HCT116 (cell line): Measurements from ENCODE around the gene RPL35. TPM values are rescaled to one million over a fixed set of nuclear protein-coding genes. Genes with fewer than 3 reads are reported as not detected.

Experiments
- ATAC-seq: fragments of 200-7000 bp; cut with Tn5 transposase; 2 replicates; pipeline ENCODE4 v1.9.1; 2020; ENCODE audit warnings: mild to moderate bottlenecking, moderate library complexity
- BruUV-seq: library from RNA; stranded (reverse); fragments of 400-500 nt; replicated peaks from 2 replicates; lab custom pipeline; 2021; lab: Mats Ljungman, UMichigan
- CTCF ChIA-PET: fragments of 300-600 bp; sonication (Branson Sonifier 250); formaldehyde crosslinking; loops from one replicate; lab custom pipeline; 2021; ENCODE audit warnings: antibody characterized with exemption; lab: Charles Lee
- POLR2A ChIA-PET: fragments of 300-600, 350-600 bp; sonication (Branson Sonifier 250); formaldehyde crosslinking; loops from one replicate; lab custom pipeline; 2021; ENCODE audit warnings: antibody characterized with exemption; lab: Charles Lee
- RAD21 ChIA-PET, 2 experiments: fragments of 300-600 bp; sonication (Branson Sonifier 250); formaldehyde crosslinking; loops; one replicate each; lab custom pipeline; 2023; ENCODE audit warnings: low total read pairs in 2 of 2; ENCODE audit not compliant: uncharacterized antibody in 2 of 2, unreplicated experiment in 2 of 2, low non-redundant PET in 1 of 2; lab: Charles Lee
- DNase-seq: peaks from one replicate; pipeline ENCODE4 v3.0.0-alpha.2; 2010; ENCODE audit warnings: low read depth, low spot score
- H2AFZ ChIP-seq: fragments of 200-600 bp; shearing (Covaris generic), sonication (generic); 2 replicates; pipeline ENCODE4 v1.6.1; 2017; ENCODE audit warnings: low read depth, mixed run types, mixed read lengths, antibody characterized with exemption, low read length; ENCODE audit not compliant: poor library complexity, severe bottlenecking
- H3K27ac ChIP-seq: 2 replicates; pipeline ENCODE4 v1.5.1; 2012; ENCODE audit warnings: low read depth, low read length
- H3K27me3 ChIP-seq: fragments of 200-600 bp; sonication (generic); 2 replicates; pipeline ENCODE4 v1.6.1; 2016; ENCODE audit warnings: mixed run types, low read length, mixed read lengths; ENCODE audit not compliant: insufficient read depth
- H3K36me3 ChIP-seq, 2 experiments: fragments of 200-500 bp in 1 of 2; fragments of 200-600 bp in 1 of 2; sonication (Bioruptor generic) in 1 of 2; sonication (generic) in 1 of 2; 2 replicates each; pipeline versions ENCODE4 v1.5.1 to v1.6.1; 2014 to 2016; ENCODE audit warnings: low read length in 2 of 2, inconsistent platforms in 1 of 2, mixed read lengths in 1 of 2, mixed run types in 1 of 2; ENCODE audit not compliant: insufficient read depth in 2 of 2, control insufficient read depth in 1 of 2
- H3K4me1 ChIP-seq, 2 experiments: fragments of 200-600 bp in 1 of 2; sonication (generic) in 1 of 2; 2 replicates each; pipeline versions ENCODE4 v1.5.1 to v1.6.1; 2012 to 2017; ENCODE audit warnings: low read length in 2 of 2, inconsistent platforms in 1 of 2, mild to moderate bottlenecking in 1 of 2, mixed read lengths in 1 of 2, mixed run types in 1 of 2, moderate library complexity in 1 of 2; ENCODE audit not compliant: insufficient read depth in 2 of 2, control insufficient read depth in 1 of 2
- H3K4me2 ChIP-seq: fragments of 200-600 bp; sonication (generic); 2 replicates; pipeline ENCODE4 v1.6.1; 2017; ENCODE audit warnings: mixed run types, low read length, mixed read lengths
- H3K4me3 ChIP-seq, 2 experiments: fragments of 200-600 bp in 1 of 2; sonication (generic) in 1 of 2; replicated peaks in 1 of 2; 2 replicates each; pipeline ENCODE4 v1.5.1; 2011 to 2016; ENCODE audit warnings: low read length in 2 of 2, control low read depth in 1 of 2, low read depth in 1 of 2, mild to moderate bottlenecking in 1 of 2, mixed read lengths in 1 of 2, mixed run types in 1 of 2
- H3K79me2 ChIP-seq: fragments of 200-600 bp; sonication (generic); 2 replicates; pipeline ENCODE4 v1.6.1; 2017; ENCODE audit warnings: mild to moderate bottlenecking, mixed run types, low read length, moderate library complexity, mixed read lengths; ENCODE audit not compliant: insufficient read depth
- H3K9ac ChIP-seq: fragments of 200-600 bp; sonication (generic); 2 replicates; pipeline ENCODE4 v1.6.1; 2016; ENCODE audit warnings: low read length, mixed read lengths
- H3K9me2 ChIP-seq: fragments of 200-600 bp; sonication (generic), shearing (Covaris generic); 2 replicates; pipeline ENCODE4 v1.6.1; 2017; ENCODE audit warnings: mixed run types, mild to moderate bottlenecking, moderate library complexity; ENCODE audit not compliant: insufficient read depth
- H3K9me3 ChIP-seq, 2 experiments: fragments of 200-500 bp in 1 of 2; fragments of 200-600 bp in 1 of 2; sonication (Bioruptor generic) in 1 of 2; sonication (generic) in 1 of 2; 2 replicates each; pipeline ENCODE4 v1.6.1; 2014 to 2017; ENCODE audit warnings: low read length in 2 of 2, mixed read lengths in 2 of 2, inconsistent platforms in 1 of 2, low read depth in 1 of 2, mild to moderate bottlenecking in 1 of 2, mixed run types in 1 of 2, moderate library complexity in 1 of 2; ENCODE audit not compliant: control insufficient read depth in 1 of 2, insufficient read depth in 1 of 2
- H4K20me1 ChIP-seq: fragments of 200-600 bp; sonication (generic), shearing (Covaris generic); 2 replicates; pipeline ENCODE4 v1.6.1; 2017; ENCODE audit warnings: mixed run types, mild to moderate bottlenecking, moderate library complexity; ENCODE audit not compliant: insufficient read depth
- CEBPB ChIP-seq: IDR thresholded peaks from 2 replicates; pipeline ENCODE4 v1.6.1; 2012; ENCODE audit warnings: low read depth
- CTCF ChIP-seq, 3 experiments: fragments of 200-600 bp in 1 of 3; sonication (generic) in 1 of 3; IDR thresholded peaks in 2 of 3; conservative IDR thresholded peaks in 1 of 3; 2 replicates each; pipeline ENCODE4 v1.5.1; 2012 to 2017; ENCODE audit warnings: low read depth in 2 of 3, low read length in 2 of 3, antibody characterized with exemption in 1 of 3, borderline replicate concordance in 1 of 3, control low read depth in 1 of 3, mild to moderate bottlenecking in 1 of 3, mixed read lengths in 1 of 3, mixed run types in 1 of 3, moderate library complexity in 1 of 3; ENCODE audit not compliant: insufficient read depth in 1 of 3
- RAD21 ChIP-seq: IDR thresholded peaks from 2 replicates; pipeline ENCODE4 v1.6.1; 2012; ENCODE audit warnings: low read depth, mild to moderate bottlenecking
- SP1 ChIP-seq: IDR thresholded peaks from 2 replicates; pipeline ENCODE4 v1.6.1; 2012; ENCODE audit warnings: low read depth
- ZNF274 ChIP-seq: fragments of 200-500 bp; sonication (Bioruptor generic); IDR thresholded peaks from 2 replicates; pipeline ENCODE4 v1.6.1; 2014; ENCODE audit warnings: mild to moderate bottlenecking, low read depth, low read length, inconsistent platforms
- intact Hi-C: fragments of 100-400 bp; cut with micrococcal nuclease; formaldehyde crosslinking; loops from 2 replicates; pipeline ENCODE4 v1.10.0; 2022
- total RNA-seq: library from RNA; stranded (reverse); gene quantifications from one replicate; pipeline ENCODE4 v1.2.1, GENCODE V29; 2021; ENCODE audit not compliant: unreplicated experiment

Gene RPL35
- total RNA-seq, 1 experiment from 2014 or later, result 1,754 TPM

- Histone ChIP-seq H2AFZ (peak overlapping the region; percentile 26), H4K20me1 (no peaks in the 10 kb centered on the region), H3K9ac (no peak overlapping the region), H3K36me3 (no peaks in the 10 kb centered on the region), H3K27ac (no peak overlapping the region; the same call in 1 of the 2 replicates), H3K27me3 (no peaks in the 10 kb centered on the region), H3K4me1 (peaks cover 12 to 33% of the 10 kb centered on the region in 2 experiments), H3K4me2 (peak overlapping the region; percentile 34), H3K9me2 (no peaks in the 10 kb centered on the region), H3K9me3 (no peaks in the 10 kb centered on the region), H3K4me3 (no peak overlapping the region), H3K79me2 (no peaks in the 10 kb centered on the region)
- no peak for TF ChIP-seq ZNF274
- ChIA-PET POLR2A (interaction anchor here (1.3 kb wide), 1 partner anchor 12 kb away, joined by 3 read pairs; no protein-coding TSS in a partner anchor), RAD21 (interaction anchor here (1.8 to 1.9 kb wide), 2 partner anchors 11 to 12 kb away, joined by 4 to 9 read pairs; partner anchors contain the start of gene WDR38 (in 1 of the 2)), CTCF (interaction anchor here (1.2 to 5.1 kb wide), 17 partner anchors 7 to 224 kb away, joined by 3 to 87 read pairs (median 6); partner anchors contain the start of genes ARPC5L, NR6A1, RPL35 and WDR38)
- intact Hi-C loops, result no loop called here
- DNase-seq (no peak), ATAC-seq (no peak)
- BruUV-seq, result no TSS peak
Observed at GRCh38 chr9:124841075-124841821, 20.5 kb downstream of the RPL35 start.

- no peaks in the 10 kb centered on the region for H3K9me3 ChIP-seq
Observed at GRCh38 chr9:124840300-124840833, 21.4 kb downstream of the RPL35 start.

More at GRCh38 chr9:124840300-124840833, 21.4 kb downstream of the RPL35 start:
- DNase-seq (peak; percentile 36), ATAC-seq (peak; percentile 69)
- Histone ChIP-seq H4K20me1 (no peaks in the 10 kb centered on the region), H3K4me2 (peak overlapping the region; percentile 34), H3K9ac (no peak overlapping the region), H3K4me1 (peaks cover 20 to 42% of the 10 kb centered on the region in 2 experiments), H3K27ac (no peak overlapping the region), H3K4me3 (no peak overlapping the region), H3K9me2 (no peaks in the 10 kb centered on the region), H2AFZ (peak overlapping the region; percentile 12), H3K36me3 (no peaks in the 10 kb centered on the region), H3K27me3 (no peaks in the 10 kb centered on the region), H3K79me2 (no peaks in the 10 kb centered on the region)
- POLR2A ChIA-PET, result interaction anchor here (1.1 to 1.3 kb wide), 3 partner anchors 11 to 401 kb away, joined by 3 to 4 read pairs (median 3); partner anchors contain the start of genes HSPA5 and WDR38
- intact Hi-C loops, result no loop called here
- CTCF ChIA-PET, result interaction anchor here (0.8 to 5.1 kb wide), 22 partner anchors 8 to 223 kb away, joined by 3 to 87 read pairs (median 6); partner anchors contain the start of genes ARPC5L, NR6A1, RPL35 and WDR38
- RAD21 ChIA-PET, result interaction anchor here (1.8 to 1.9 kb wide), 2 partner anchors 12 kb away, joined by 4 to 9 read pairs; partner anchors contain the start of gene WDR38 (in 1 of the 2)
- BruUV-seq, result no TSS peak
- no peak for TF ChIP-seq RAD21
- TF ChIP-seq ZNF274, result no peak
- peak in 2 of 3 experiments; percentile 70 to 79; a peak in 4 of 6 replicates for TF ChIP-seq CTCF (IDR thresholded peaks at IDR 0.05 in 2 of 3, conservative IDR thresholded peaks at IDR 0.05 in 1 of 3; ENCODE audit: borderline replicate concordance in 1 of 3, insufficient read depth in 1 of 3, low read depth in 2 of 3, low read length in 2 of 3)
- no peak for TF ChIP-seq SP1
- no peak for TF ChIP-seq CEBPB
